ENCODE measurements around the gene RTN4R. TPM values are rescaled to one million over a fixed set of nuclear protein-coding genes. Genes with fewer than 3 reads are reported as not detected.
A peak's percentile ranks its signal among the peaks of the same experiment; 100 is the strongest.

RTN4R gene
- total and polyA plus RNA-seq, 2 of the 4 experiments (the other 2 are of a cell fraction) = 0.18 to 0.94 TPM

DNA sequence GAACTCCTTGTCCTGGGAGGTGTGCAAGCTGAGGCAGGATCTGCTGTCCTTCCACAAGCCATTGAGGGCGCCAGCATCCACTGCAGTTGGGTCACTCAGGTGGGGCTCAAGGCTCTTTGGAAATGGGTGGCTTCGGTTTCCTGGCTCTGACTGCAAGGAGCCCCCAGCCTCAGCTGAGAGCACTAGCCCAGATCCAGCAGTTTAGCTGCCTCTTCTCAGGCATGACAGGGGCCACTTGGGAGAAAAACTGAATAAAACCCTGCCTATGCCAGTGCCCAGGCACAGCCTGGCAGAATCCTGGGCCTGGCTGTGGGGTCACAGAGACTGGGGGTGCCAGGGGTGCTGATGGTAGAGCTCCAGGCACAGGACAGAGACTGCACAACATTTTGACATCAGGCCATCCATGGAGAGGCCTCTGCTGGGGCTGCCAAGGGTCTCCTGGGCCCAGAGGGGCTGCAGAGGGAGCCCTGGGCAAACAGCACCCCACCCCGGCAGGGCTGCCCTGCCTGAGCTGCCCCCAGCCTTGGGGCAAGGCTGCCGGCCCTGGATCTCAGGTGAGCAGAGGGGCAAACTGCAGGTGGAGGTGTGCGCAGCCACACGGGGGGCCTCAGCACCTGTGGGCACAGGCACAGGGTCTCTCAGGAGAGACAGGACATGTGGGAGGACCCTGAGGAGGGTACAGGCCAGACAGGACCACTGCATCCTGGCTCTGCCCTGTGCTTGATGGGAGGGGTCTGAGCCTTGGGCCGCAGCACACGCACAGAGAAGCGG lies 28.3 kb downstream of the RTN4R start:
- H2BK20ac ChIP-seq (ENCODE audit: low read depth, low read length) = no peak overlapping the region
- DNase-seq (no peak), ATAC-seq (ENCODE audit: low read depth) (no peak)
- H4K20me1 ChIP-seq (ENCODE audit: insufficient read depth, low read length) = no peaks in the 10 kb centered on the region
- peaks cover 14% of the 10 kb centered on the region; the same call in 1 of the 2 replicates for H3K27me3 ChIP-seq (ENCODE audit: control insufficient read depth, insufficient read depth, low read length)
- no peak overlapping the region for H2AK9ac ChIP-seq (replicated peaks; ENCODE audit: low read depth, low read length, poor library complexity)
- no peak overlapping the region for H3K4ac ChIP-seq (ENCODE audit: low read depth, low read length)
- H2AFZ ChIP-seq (replicated peaks; ENCODE audit: low read length, poor library complexity) = peak overlapping the region; percentile 84
- no peaks in the 10 kb centered on the region for H3K36me3 ChIP-seq (ENCODE audit: control insufficient read depth, insufficient read depth, low read length)
- WGBS, 2 experiments (ENCODE audit: extremely low coverage in 2 of 2, insufficient read length in 1 of 2) = 75% methylated on average over 5 of the region's 9 CpGs; no CpG with 5 or more reads in 1 of the 2 experiments
- H3K9ac ChIP-seq (ENCODE audit: low read depth, low read length) = no peak overlapping the region
- H3K9me1 ChIP-seq (ENCODE audit: insufficient read depth, low read length) = no peaks in the 10 kb centered on the region
- no peak overlapping the region for H3K4me3 ChIP-seq (ENCODE audit: insufficient read depth, low read depth, low read length)
- in situ Hi-C loops (cut with MboI; ENCODE audit: low sequenced_read_pairs) = no loop called here
- no peak overlapping the region for H2BK120ac ChIP-seq (ENCODE audit: low read depth, low read length)
- H3K14ac ChIP-seq (replicated peaks; ENCODE audit: low read depth, low read length) = no peak overlapping the region
- POLR2A ChIA-PET (ENCODE audit: unreplicated experiment) = no interaction called here
- no peak overlapping the region for H4K91ac ChIP-seq (ENCODE audit: insufficient read depth, low read depth, low read length)
- no peak overlapping the region for H3K56ac ChIP-seq (ENCODE audit: extremely low read depth, insufficient read depth, low read length)
- BruUV-seq (replicated peaks) = no TSS peak
- no peak overlapping the region for H3K18ac ChIP-seq (ENCODE audit: low read depth, low read length)
- CTCF ChIA-PET = no interaction called here
- H2BK5ac ChIP-seq (ENCODE audit: low read depth, low read length, poor library complexity, severe bottlenecking) = no peak overlapping the region
- no peak overlapping the region for H2BK15ac ChIP-seq (ENCODE audit: low read depth, low read length)
- H3K4me1 ChIP-seq (ENCODE audit: control insufficient read depth, insufficient read depth, low read length) = peaks cover 5% of the 10 kb centered on the region
- TF ChIP-seq NFE2L2 (IDR thresholded peaks at IDR 0.05; ENCODE audit: low read depth, low read length) = no peak
- TF ChIP-seq, protein P1, sequence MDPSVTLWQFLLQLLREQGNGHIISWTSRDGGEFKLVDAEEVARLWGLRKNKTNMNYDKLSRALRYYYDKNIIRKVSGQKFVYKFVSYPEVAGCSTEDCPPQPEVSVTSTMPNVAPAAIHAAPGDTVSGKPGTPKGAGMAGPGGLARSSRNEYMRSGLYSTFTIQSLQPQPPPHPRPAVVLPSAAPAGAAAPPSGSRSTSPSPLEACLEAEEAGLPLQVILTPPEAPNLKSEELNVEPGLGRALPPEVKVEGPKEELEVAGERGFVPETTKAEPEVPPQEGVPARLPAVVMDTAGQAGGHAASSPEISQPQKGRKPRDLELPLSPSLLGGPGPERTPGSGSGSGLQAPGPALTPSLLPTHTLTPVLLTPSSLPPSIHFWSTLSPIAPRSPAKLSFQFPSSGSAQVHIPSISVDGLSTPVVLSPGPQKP (IDR thresholded peaks at IDR 0.05; ENCODE audit: borderline replicate concordance, low read depth, low read length) = no peak
- TF ChIP-seq, protein P2, sequence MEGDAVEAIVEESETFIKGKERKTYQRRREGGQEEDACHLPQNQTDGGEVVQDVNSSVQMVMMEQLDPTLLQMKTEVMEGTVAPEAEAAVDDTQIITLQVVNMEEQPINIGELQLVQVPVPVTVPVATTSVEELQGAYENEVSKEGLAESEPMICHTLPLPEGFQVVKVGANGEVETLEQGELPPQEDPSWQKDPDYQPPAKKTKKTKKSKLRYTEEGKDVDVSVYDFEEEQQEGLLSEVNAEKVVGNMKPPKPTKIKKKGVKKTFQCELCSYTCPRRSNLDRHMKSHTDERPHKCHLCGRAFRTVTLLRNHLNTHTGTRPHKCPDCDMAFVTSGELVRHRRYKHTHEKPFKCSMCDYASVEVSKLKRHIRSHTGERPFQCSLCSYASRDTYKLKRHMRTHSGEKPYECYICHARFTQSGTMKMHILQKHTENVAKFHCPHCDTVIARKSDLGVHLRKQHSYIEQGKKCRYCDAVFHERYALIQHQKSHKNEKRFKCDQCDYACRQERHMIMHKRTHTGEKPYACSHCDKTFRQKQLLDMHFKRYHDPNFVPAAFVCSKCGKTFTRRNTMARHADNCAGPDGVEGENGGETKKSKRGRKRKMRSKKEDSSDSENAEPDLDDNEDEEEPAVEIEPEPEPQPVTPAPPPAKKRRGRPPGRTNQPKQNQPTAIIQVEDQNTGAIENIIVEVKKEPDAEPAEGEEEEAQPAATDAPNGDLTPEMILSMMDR (conservative IDR thresholded peaks at IDR 0.05; ENCODE audit: low read depth, low read length) = no peak
- no peak for TF ChIP-seq RCOR1 (IDR thresholded peaks at IDR 0.05; ENCODE audit: insufficient replicate concordance, low read length)
- TF ChIP-seq MAZ (IDR thresholded peaks at IDR 0.05; ENCODE audit: borderline replicate concordance, low read depth, low read length) = no peak
- TF ChIP-seq RFX5 (IDR thresholded peaks at IDR 0.05; ENCODE audit: low read depth, low read length) = no peak
- TF ChIP-seq, protein P3, sequence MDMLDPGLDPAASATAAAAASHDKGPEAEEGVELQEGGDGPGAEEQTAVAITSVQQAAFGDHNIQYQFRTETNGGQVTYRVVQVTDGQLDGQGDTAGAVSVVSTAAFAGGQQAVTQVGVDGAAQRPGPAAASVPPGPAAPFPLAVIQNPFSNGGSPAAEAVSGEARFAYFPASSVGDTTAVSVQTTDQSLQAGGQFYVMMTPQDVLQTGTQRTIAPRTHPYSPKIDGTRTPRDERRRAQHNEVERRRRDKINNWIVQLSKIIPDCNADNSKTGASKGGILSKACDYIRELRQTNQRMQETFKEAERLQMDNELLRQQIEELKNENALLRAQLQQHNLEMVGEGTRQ (IDR thresholded peaks at IDR 0.05; ENCODE audit: low read depth, low read length) = no peak
- TF ChIP-seq SMC3 (IDR thresholded peaks at IDR 0.05; ENCODE audit: low read depth, low read length) = no peak
- no peak for TF ChIP-seq BHLHE40 (IDR thresholded peaks at IDR 0.05; ENCODE audit: low read depth, low read length)
- no peak for TF ChIP-seq MAFK (IDR thresholded peaks at IDR 0.05; ENCODE audit: low read depth, low read length)
- TF ChIP-seq MXI1 (IDR thresholded peaks at IDR 0.05; ENCODE audit: borderline replicate concordance, low read depth, low read length) = no peak
- TF ChIP-seq CEBPB (IDR thresholded peaks at IDR 0.05; ENCODE audit: low read depth, low read length) = no peak
- TF ChIP-seq FOS (IDR thresholded peaks at IDR 0.05; ENCODE audit: low read depth, low read length) = no peak
- TF ChIP-seq POLR2A (IDR thresholded peaks at IDR 0.05; ENCODE audit: low read depth, low read length) = no peak
- TF ChIP-seq RAD21 (IDR thresholded peaks at IDR 0.05; ENCODE audit: low read length) = no peak
- no peak for TF ChIP-seq CHD1 (IDR thresholded peaks at IDR 0.05; ENCODE audit: low read depth, low read length)
- dilution Hi-C loops (cut with HindIII; ENCODE audit: low sequenced_read_pairs, unreplicated experiment) = no loop called here
- no peak overlapping the region for H2AK5ac ChIP-seq (ENCODE audit: low read depth, low read length)
- no peak overlapping the region for H3K27ac ChIP-seq (ENCODE audit: insufficient read depth, low read length)
- no peak overlapping the region for H3K4me2 ChIP-seq (ENCODE audit: low read depth, low read length)
- H4K8ac ChIP-seq (ENCODE audit: low read depth in 2 of 2, low read length in 2 of 2) = no peak overlapping the region
- intact Hi-C loops (cut with micrococcal nuclease) = loop anchor here (2.0 kb wide), 1 partner anchor 27 kb away; no protein-coding TSS in a partner anchor
- no peaks in the 10 kb centered on the region for H3K79me1 ChIP-seq (ENCODE audit: low read depth in 1 of 2, low read length in 2 of 2)
- H4K5ac ChIP-seq (ENCODE audit: low read depth, low read length) = no peak overlapping the region
- H3K9me3 ChIP-seq (ENCODE audit: control insufficient read depth, insufficient read depth, low read length) = no peaks in the 10 kb centered on the region
- H3K23ac ChIP-seq (ENCODE audit: low read depth, low read length) = no peak overlapping the region

Measured in IMR-90 (cell line).